G401.6 (cell line): Measurements from ENCODE around the gene DOK3.
"Not testable (repeated sequence)": the region's sequence is repeated elsewhere in the genome, so short reads cannot be mapped to it uniquely, and the experiment has no call there.

Experiments
- FAIRE-seq: peaks from 2 replicates; lab custom pipeline; 2012; peaks lifted over from hg19 to GRCh38; lab: Jason Lieb, UNC

The DOK3 gene

DNA sequence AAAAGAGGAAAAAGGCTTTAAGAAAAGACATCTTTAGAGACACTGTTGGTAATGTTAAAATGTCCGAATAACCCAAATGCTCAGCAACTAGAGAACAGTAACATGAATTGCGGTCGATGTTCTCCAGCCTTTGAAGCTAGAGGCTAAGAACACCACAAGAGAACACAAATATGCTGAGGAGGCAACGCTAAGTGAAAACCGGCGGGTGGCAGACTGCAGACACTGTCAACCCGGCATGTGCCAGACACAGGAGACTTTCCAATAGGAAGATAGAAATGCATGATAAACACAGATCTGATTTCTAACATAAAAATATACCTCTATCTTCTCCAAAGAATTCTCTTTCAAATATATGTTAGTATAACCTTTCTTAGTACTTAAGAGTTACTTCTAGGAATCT is 25.5 kb upstream of the DOK3 start:
- FAIRE-seq: no peak

DNA sequence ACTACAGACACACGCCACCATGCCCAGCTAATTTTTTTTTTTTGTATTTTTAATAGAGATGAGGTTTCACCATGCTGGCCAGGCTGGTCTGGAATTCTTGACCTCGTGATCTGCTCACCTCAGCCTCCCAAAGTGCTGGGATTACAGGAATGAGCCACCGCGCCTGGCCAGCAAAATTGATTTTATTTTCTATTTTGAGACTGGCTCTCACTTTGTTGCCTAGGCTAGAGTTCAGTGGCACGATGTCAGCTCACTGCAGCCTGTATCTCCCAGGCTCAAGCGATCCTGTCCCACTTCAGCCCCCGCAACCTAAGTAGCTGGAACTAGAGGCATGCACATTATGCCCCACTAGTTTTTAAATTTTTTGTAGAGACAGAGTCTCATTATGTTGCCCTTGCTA is 24.8 kb upstream of the DOK3 start:
- not testable (repeated sequence) for FAIRE-seq

DNA sequence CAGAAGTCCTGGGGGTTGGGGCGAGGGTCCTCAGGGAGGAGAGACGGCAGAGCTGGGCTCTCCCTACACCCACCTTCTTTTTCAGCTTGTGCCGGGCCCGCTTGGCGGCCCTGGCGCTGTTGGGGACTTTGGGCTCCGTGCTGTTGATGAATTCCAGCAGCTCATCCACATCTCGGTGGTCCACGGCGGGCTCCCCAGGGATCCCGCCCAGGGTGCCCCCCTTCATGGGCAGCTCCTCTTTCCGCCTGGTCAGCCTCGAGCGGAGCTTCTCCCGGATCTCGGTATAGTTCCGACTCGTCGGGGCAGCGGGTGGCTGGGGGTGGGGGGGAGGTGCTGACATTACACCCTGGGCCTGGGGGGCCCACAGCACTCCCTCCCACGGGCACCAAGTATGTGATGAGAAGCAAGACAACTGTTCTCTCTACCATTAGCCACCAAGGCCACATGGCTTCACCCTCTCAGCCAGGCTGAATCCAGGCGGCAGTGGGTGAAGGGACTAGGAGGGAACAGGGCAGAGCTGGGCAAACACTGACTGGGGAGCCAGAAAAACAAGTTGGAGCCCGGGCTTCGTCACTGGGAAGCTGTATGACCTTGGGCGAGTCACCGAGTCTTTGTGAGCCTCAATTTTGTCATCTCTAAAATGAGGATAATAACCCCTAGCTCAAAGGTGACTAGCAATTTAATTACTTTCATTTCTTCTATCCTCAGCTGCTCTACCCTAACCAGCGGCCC is 21.7 kb upstream of the DOK3 start:
- no peak for FAIRE-seq

DNA sequence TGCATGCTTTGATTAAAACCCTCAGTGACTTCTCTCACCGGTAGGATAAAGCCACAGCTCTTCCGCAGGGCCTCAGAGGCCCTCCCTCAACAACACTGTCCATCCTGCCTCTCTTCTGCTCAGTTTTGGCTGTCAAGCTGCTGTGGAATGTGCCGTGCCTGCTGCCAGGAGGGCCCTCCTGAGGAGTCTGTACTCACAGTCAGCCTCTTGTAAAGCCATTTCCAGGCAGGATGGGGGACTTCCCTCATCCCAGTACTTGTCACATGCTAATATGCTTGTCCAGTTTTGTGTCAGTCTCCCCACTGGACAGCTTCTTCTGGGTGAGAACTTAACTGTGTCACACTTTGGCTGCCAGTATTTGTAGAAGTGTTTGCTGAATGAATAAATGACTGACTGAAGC is 21.0 kb upstream of the DOK3 start:
- FAIRE-seq: no peak

DNA sequence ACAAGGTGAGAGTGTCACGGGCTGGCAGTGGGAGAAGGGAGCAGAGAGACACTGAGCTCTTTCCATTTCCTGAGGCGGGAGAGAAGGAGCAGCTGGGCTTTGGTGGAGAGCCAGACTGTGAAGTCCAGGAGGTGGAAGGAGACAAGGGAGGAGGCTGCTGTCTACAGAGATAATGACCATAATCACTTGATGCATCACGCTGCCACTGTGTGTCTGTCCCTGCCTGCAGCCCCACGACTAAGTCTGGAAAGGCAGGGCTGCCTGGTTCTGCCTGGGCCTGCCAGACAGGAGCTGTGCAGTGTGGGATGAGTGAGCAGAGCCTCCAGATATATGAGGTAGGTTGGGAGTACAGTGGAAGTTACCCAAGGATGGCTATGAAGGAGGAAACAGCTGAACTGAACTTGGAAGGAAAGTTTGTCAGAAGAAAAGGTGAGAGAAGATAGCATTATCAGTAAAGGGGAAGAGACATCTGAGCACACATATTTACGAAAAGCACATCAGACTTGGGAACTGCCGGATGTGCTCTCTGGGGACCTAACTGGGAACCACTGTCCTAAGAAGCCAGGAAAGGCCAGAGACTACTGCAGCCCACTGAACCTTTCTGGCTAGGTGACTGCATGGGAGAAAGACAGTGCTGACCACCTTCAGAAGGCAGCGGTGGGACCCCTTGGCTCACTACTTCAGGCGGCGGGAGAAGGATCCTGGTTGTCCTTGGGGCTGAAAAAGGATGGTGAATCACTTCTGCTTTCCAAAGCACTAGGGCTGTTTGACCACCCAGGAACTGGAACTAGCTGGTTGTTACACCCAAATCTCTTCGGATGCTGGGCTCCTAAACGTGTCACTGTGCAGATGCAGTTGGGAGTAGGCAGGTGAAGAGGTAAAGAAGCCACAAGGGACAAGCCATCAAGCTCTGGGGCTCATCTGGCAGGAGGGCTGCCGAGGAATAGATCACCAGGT is 19.9 kb upstream of the DOK3 start:
- FAIRE-seq: no peak

DNA sequence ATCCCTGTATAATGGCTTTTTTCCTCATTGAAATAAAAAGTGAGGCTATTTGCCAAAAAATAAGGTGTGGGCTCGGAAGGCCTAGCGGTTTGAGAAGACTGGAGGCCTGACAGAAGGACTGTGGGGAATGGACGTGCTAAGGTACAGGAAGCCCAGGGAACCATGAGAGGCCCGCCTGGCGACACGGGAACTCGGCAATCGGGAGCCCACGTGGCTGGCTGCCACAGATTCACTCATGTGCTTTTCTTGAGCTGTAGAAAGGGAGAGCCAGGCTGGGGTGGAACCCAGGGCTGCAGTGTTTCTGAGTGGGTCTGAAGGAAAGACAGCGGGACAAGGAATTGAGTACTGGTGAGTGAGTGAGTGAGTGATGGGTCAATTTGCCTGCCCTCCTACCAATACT is 19.0 kb upstream of the DOK3 start:
- FAIRE-seq: no peak

DNA sequence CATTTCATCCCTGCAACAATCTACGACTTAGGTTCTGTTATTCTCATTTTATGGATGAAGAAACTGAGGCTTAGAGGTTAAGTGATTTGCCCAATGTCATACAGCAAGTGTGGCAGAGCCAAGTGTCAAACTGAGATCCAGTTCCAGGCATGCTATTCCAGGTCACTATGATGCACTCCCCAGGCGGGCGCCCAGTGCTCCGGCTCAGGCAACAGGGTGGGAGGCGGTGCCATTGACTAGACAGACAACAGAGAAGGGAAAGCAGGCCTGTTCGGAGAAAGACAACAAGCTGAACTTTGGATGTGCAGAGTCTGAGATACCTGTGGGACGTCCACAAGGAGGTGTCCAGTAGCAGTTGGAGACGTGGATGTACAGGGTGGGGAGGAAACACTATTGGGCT is 18.0 kb upstream of the DOK3 start:
- no peak for FAIRE-seq

DNA sequence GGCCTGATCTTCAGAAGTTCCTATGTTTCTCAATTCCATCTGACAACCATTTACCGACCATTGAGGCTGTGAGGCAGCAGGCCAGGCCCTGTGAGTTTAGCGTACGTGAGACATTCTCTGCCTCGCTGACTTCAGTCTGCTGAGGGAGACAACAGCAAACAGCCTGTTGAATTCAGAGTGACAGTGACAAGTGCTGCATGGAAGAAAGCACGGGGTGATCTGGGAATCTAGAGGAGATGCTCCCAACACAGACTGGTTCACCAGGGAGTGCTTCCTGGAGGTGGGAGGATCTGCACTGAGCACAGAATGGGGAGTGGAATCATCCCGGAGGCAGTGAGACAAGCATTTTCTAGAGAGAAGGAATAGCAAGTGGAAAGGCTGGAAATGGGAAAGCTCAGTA is 17.2 kb upstream of the DOK3 start:
- FAIRE-seq: no peak

DNA sequence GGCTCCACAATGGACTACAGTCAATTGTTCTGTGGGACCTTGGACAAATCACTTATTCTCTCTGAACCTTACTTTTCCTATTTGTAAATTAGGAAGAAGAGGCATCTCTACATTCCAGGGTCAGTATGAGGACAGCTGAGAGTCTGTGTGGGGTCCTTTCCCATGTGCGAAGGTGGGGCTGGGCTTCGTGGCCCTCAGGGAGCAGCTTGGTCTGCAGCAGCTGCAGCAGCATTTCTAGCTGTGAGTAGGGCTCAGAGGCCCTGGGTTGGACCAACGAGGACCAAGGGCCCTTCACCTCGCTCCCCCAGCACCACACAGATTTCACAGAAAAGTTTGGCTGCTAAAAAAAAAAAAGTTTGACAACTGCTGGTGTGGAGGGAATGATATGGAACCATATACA is 16.6 kb upstream of the DOK3 start:
- no peak for FAIRE-seq

DNA sequence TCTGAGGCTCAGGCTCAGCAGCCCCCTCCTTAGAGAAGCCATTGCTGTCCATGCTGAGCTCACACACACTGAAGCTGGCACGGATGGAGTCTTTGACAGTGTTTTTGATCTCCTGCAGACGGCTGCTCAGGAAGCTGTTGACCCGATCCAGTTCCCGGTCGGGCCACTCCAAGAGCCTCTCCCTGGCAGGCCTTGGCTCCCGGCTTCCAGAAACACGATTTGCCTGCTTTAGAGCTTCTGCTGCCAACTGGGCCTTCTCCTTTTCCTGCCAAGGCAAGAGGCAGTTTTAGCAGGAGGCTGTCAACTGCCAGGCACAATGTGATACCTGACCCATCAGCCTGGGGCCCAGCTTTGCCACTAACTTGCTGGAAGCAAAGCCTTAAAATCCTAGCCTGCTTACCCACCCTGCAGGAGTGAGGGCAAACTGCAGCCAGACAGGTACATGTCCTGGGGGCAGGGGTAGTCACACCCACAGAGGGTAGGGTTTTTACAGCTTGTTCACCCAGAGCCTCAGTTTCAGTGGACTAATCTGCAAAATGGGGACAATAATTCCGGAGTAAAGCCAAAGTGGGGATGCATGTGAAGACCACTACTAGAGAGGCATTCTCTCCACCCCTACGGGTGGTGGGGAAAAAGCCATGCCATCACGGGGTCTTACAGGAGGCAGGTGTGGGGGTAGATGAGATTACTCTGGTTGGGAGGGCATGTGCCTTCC is 15.5 kb upstream of the DOK3 start:
- no peak for FAIRE-seq

DNA sequence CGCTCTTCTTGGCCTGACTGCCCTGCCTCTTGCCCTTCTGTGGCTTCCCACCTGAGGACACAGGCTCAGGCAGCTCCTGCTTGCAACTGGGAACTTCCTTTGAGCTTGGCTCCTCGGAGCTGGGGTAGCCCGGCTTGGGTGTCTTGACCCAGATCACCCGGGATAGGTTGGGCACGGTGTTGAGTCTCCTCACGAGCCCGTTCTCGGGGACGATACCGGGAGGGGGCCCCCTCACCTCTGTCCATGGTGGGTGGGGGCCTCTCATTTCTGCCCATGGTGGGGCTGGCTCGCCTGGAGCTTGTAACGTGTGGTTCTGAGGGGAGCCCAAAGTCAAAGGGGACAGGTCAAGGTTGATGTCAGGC is 14.9 kb upstream of the DOK3 start:
- no peak for FAIRE-seq

DNA sequence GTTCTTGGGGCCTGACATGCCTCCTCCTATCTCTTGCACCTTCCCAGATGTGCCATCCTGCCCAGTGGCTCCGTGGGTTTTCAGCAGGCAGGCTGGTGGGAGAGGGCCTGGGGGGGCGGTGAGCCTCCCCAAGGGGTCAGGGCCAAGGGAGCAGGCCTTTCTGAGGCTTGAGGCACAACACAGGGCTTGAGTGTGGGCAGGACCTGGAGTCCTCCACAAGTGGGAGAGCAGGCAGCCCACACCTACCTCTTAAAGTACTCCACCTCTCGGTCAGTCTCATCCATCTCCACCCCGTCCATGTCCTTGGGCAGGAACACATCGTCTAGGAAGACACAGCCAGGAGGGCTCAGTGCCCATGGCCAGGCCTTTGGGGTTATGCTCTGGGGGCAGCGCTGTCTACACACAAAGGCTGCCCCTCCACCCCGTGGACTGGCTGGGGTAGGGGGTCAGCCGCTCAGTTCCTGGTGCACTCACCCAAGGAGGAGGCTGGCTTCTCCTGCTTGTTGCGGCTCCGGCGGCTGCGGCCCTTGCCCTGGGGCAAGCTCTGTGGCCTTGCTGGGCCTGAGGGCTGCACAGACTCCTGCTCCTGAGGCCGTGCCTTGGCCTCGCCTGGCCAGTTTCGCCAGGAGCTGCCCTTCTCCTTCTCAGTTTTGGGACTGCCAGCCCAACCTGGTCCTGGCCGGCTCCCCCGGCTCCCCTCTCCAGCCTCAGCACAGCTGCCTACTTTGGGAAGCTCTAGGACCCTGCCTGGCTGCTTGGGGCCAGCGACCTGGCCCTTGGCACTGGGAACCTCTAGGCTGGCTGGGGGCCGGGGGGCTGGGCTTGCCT is 14.3 kb upstream of the DOK3 start:
- FAIRE-seq: no peak

DNA sequence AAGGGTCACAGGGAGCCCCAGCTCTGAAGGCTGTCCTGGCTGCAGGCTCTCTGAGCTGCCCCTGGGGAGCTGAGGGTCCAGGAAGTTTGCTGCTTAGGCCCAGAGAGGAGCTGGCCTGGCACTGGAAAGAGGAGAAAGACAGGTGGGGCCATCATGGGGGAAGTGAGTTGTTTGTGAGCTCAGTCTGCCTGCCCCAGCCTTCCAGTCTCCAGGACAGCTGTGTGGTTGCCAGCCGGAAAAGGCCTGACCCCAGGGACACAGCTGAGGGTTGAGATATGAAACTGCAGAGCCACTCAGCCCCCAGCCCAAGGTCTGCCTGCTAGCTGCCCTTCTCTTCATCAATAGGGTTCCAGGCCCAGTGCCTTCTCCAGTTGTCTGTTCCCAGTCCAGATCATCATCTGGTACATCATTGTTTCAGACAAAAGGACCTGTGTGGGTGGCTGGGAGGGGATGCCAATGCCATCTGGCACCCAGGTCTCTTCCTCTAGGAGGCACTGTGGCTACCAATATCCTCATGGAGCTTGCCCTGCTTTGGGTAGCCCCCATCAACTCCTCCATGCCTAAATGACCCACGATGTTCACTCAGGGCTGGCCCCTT is 11.4 kb upstream of the DOK3 start:
- FAIRE-seq: no peak

DNA sequence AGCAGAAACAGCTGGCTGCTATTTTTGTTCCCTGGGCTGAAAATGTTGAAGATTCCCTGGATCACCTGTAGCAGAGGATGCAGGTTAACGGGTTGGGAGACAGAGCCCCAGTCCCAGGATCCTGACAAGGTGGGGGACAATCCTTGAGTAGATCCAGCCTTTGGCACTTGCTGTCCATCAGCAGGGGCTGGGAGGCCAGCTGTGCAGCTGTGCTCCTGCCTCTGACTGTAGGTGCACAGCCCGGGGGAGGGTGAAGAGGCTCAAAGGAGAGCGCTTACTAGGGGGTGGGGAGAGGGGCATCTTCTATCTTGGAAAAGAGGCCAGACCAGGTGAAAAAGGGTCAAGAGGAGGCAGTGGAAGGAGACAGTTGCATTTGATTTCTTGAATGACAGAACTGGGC is 10.6 kb upstream of the DOK3 start:
- FAIRE-seq: no peak

DNA sequence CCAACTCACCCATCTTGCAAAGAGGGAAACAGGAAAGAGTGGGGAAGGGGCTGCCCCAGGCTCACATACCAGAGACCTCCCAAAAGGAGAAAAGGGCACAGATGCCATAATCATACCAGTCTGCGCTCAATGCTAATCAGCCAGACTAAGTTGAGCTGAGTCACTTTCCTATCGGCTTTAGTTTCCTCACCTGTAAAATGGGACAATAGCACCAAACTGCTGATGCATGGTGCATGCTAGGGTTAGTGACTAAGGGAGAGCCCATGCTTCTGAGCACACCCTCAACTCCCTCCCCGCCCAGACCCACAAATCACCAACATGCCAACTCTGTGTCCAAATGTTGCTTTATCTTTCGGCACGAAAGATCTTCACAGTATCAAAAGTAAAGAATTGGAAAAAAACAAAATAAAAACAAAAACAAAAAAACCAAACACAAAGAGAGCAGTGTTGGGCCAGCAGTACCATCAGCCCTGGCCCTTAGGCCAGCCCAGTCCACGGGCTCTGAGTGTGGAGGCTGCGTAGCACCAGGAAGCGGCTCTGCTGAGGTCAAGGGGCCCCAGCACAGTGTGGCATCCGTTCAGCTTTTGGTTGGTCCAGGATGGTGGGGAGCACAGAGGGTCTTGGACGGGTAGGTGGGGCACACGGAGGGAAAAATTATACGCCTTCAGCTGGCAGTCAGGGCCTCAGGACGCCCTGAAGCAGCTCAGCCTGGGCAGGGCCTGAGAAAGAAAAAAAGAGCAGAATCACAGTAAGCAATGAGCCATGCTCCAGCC is 10.0 kb upstream of the DOK3 start:
- no peak for FAIRE-seq

DNA sequence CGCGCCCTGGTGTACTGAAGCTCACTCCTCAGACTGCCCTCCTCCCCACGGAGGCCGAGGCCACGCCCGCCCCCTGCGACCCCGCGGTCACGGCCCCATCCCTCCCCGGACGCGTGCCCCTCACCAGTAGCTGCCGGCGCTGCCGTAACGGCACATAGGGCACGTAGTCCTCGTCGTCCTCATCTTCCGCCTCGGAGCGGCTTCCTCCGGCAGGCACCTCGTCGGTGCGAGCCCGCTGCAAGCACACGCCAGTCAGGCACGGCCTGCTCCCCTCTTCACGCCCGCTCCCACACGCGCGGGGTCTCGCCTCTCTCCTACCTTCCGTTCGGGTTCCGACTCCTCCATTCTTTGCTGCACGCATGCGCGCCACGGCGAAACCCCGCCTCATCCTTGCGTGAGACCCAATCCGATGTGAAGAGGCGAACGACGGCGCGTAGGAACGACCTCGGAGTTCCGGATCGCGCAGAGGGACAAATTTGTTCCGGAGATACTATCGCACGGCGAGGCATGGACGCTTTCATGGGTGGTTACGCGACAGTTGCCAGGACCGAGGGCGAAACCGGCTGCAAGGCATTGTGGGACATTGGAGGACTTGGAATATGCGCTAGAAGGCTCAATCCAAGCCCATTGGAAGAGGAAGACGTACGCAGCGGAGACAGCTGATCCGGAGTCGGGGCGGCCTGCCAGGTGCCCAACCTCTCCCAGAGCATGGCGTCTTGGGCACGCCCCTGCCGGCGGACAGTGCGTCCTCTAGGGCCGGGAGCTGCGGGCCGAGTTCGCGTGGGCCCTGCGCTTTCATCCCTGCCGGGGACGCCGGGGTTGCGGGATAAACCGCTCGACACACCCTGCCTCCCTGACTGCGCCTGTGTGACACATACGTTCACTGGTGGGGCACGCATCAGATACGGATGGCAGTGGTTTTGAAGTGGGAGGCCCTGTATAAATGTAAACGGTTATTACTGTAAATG is 7.3 kb upstream of the DOK3 start, which contains the start of gene DDX41:
Gene DDX41, minus strand, starts transcription at position 361 of the 968 bp plus-strand sequence. Its CDS starts 16 bp downstream, at position 345.
- peak; percentile 98 for FAIRE-seq

DNA sequence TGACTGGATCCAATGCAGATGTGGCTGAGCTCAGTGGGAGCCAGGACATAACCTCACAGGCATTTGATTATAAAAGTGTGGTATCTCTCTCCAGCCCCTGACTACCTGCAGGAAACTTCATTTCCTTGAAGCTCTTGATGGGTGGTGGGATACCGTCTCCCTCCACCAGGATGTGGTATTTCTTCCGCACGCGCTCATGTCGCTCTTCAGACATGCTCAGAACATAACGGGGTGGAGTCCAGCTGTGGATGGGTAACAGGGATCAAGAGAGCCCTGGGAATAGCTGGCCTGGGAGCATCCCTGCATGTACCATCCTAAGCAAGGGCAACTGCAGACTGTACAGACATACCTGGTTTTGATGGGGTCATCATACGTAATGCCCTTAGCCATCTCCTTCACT is 6.0 kb upstream of the DOK3 start:
- no peak for FAIRE-seq

DNA sequence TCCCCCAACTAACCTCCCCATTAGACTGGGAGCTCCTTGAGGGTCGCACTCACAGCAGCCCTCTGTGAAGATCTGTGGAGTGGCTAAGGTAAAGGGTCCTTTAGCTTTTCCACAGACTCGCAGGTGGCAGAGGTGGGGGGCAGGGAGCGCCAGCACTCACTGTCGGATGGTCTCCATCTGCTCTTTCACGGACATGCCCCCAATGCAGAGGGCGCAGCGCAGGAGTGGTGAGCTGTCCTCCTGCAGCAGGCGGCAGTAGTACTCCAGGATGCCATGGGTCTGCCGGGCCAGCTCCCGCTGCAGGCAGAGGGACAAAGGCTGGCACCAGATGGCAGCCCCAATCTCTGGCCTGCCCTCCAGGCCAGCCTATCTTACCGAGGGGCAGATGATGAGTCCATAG is 4.9 kb upstream of the DOK3 start:
- no peak for FAIRE-seq

DNA sequence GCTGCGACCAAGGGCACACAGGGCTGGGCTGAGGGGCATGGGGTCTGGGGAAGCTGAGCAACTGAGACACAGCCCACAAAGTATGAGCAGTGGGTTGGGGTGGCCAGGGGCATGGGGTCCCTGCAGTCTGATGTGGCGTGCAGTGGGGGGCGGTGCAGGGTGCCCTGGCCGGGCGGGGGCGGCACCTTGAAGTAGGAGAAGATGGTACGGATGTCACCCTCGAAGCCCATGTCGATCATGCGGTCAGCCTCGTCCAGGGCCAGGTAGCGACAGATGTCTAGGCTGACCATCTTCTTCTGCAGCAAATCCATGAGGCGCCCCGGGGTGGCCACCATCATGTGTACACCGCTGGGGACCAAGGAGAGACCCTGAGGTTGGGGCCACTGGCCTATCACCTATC is 3.9 kb upstream of the DOK3 start:
- no peak for FAIRE-seq
